Parathyroid adenoma (tissue), 2 donors: Measurements from ENCODE around the gene SLC39A11.
A peak's percentile ranks its signal among the peaks of the same experiment; 100 is the strongest.

Source experiments
- H2AFZ ChIP-seq: fragments of 300-600 bp; sonication (generic); one replicate; pipeline ENCODE4 v1.7.0; 2017; ENCODE audit warnings: antibody characterized with exemption, mild to moderate bottlenecking
- H3K27ac ChIP-seq: fragments of 300-600 bp; sonication (generic); one replicate; pipeline ENCODE4 v1.7.0; 2017
- H3K27me3 ChIP-seq: fragments of 300-600 bp; sonication (generic); one replicate; pipeline ENCODE4 v1.7.0; 2017; ENCODE audit warnings: low read length; ENCODE audit not compliant: control insufficient read depth, insufficient read depth
- H3K36me3 ChIP-seq: fragments of 300-600 bp; sonication (generic); one replicate; pipeline ENCODE4 v1.7.0; 2017; ENCODE audit warnings: low read length; ENCODE audit not compliant: control insufficient read depth, insufficient read depth
- H3K4me1 ChIP-seq: fragments of 300-600 bp; sonication (generic); one replicate; pipeline ENCODE4 v1.7.0; 2017; ENCODE audit warnings: control low read depth
- H3K4me2 ChIP-seq: fragments of 300-600 bp; sonication (generic); one replicate; pipeline ENCODE4 v1.7.0; 2017; ENCODE audit warnings: low read length
- H3K4me3 ChIP-seq: fragments of 300-600 bp; sonication (generic); one replicate; pipeline ENCODE4 v1.7.0; 2017; ENCODE audit warnings: low read depth, low read length
- H3K79me2 ChIP-seq: fragments of 300-600 bp; sonication (generic); one replicate; pipeline ENCODE4 v1.7.0; 2017; ENCODE audit warnings: control low read depth
- H3K9ac ChIP-seq: fragments of 300-600 bp; sonication (generic); one replicate; pipeline ENCODE4 v1.7.0; 2017; ENCODE audit warnings: mild to moderate bottlenecking
- H3K9me3 ChIP-seq: fragments of 300-600 bp; sonication (generic); one replicate; pipeline ENCODE4 v1.7.0; 2017; ENCODE audit warnings: low read length; ENCODE audit not compliant: control insufficient read depth
- CTCF ChIP-seq: fragments of 300-600 bp; sonication (generic); IDR thresholded peaks from one replicate; pipeline ENCODE4 v1.7.0; 2017; ENCODE audit warnings: antibody characterized with exemption, mild to moderate bottlenecking
- donor health status: primary hyperparathyroidism.

SLC39A11 gene

DNA sequence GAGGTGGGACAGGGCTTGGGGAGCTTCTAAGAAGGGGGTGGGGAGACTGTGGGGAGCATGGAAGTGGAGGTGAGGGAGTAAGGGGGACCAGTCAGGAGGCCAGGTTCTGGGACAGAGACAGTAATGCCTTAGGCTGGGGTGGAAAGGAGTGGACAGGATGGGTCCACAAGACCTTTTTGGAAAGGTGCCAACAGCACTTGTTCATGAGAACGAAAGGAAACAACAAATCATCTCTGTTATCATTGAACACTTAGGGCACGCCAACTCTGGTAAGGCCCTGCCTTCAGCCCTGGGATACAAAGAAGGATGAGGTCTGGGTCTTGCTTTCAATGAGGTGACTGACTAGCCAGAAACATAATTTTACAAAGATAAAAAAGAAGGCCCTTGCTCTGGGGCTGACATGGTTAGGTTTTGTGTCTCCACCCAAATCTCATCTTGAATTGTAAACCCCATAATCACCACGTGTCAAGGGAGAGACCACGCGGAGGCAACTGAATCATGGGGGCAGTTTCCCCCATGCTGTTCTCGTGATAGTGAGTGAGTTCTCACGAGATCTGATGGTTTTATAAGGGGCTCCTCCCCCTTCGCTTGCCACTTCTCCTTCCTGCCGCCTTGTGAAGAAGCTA, 113.8 kb downstream of the SLC39A11 start:
- Histone ChIP-seq H3K4me1 (no peaks in the 10 kb centered on the region), H3K4me2 (no peak overlapping the region), H3K27ac (no peak overlapping the region), H2AFZ (no peak overlapping the region), H3K4me3 (no peak overlapping the region), H3K9me3 (no peaks in the 10 kb centered on the region), H3K9ac (no peak overlapping the region), H3K36me3 (no peaks in the 10 kb centered on the region), H3K79me2 (peaks cover 5% of the 10 kb centered on the region), H3K27me3 (no peaks in the 10 kb centered on the region)
- no peak for TF ChIP-seq CTCF

DNA sequence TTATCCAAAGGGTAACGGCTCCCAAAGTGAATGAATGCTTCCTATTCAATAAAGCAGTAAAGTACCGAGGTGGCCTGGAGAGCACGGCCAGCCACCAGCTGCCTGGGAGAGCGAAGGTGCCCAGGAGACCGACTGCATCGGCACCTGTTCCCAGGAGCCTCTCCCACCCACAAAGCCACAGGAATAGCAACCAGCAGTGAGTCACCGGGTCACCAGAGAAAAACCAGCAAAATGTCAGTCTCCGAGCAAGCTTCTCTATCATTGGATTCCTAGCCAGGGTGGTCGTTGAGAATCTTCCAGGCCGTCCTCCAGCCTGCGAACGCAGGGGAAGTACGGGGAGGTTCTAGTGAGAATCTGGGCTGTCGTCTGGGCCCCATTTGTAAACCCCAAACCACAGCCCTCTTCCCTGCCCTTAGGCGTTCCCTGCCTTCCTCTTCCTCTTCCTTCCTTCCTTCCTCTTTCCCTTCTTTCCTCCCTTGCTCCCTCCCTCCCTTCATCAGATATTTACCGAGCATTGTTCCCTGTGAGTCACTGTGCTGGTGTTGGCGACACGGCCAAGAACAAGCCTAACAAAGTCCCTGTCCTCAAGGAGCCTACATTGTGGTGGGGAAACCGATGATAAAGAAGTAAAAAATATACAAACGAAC, 114.6 kb downstream of the SLC39A11 start:
- Histone ChIP-seq H3K9me3 (no peaks in the 10 kb centered on the region), H3K4me3 (no peak overlapping the region), H3K27me3 (no peaks in the 10 kb centered on the region), H3K27ac (no peak overlapping the region), H3K36me3 (no peaks in the 10 kb centered on the region), H2AFZ (no peak overlapping the region), H3K4me2 (no peak overlapping the region), H3K9ac (no peak overlapping the region), H3K4me1 (no peaks in the 10 kb centered on the region), H3K79me2 (peaks cover 5% of the 10 kb centered on the region)
- TF ChIP-seq CTCF, result no peak

- H3K9ac ChIP-seq, result no peak overlapping the region
- H2AFZ ChIP-seq, result peak overlapping the region; percentile 53
- no peaks in the 10 kb centered on the region for H3K36me3 ChIP-seq
- peaks cover 5% of the 10 kb centered on the region for H3K79me2 ChIP-seq
- no peak overlapping the region for H3K4me3 ChIP-seq
- no peaks in the 10 kb centered on the region for H3K9me3 ChIP-seq
- H3K27ac ChIP-seq, result no peak overlapping the region
- H3K27me3 ChIP-seq, result no peaks in the 10 kb centered on the region
- no peaks in the 10 kb centered on the region for H3K4me1 ChIP-seq
- H3K4me2 ChIP-seq, result no peak overlapping the region
- TF ChIP-seq CTCF, result no peak
Measured at GRCh38 chr17:72976971-72977770, 115.3 kb downstream of the SLC39A11 start.

DNA sequence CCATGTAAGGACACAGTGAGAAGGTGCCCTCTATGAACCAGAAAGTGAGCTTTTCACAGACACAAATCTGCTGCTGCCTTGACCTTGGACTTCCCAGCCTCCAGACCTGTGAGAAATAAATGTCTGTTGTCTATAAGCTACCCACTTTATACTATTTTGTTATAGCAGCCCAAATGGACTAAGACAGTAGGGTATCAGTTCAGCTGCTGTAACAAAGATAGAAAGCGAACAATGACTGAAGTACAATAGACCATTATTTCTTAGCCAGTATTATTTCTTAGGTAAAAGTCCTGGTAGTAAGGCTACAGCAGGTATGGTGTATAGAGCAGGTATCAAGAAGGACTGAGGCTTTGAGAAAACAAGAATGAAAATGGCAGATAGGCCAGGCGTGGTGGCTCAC, 117.0 kb downstream of the SLC39A11 start:
- Histone ChIP-seq H3K27ac (no peak overlapping the region), H3K4me3 (no peak overlapping the region), H2AFZ (no peak overlapping the region), H3K27me3 (no peaks in the 10 kb centered on the region), H3K4me1 (no peaks in the 10 kb centered on the region), H3K79me2 (peaks cover 5% of the 10 kb centered on the region), H3K36me3 (no peaks in the 10 kb centered on the region), H3K9ac (no peak overlapping the region), H3K9me3 (no peaks in the 10 kb centered on the region), H3K4me2 (no peak overlapping the region)
- no peak for TF ChIP-seq CTCF
